Measurements from ENCODE around the gene ZNF683.
"Not testable (repeated sequence)": the region's sequence is repeated elsewhere in the genome, so short reads cannot be mapped to it uniquely, and the experiment has no call there.

The ZNF683 gene

DNA sequence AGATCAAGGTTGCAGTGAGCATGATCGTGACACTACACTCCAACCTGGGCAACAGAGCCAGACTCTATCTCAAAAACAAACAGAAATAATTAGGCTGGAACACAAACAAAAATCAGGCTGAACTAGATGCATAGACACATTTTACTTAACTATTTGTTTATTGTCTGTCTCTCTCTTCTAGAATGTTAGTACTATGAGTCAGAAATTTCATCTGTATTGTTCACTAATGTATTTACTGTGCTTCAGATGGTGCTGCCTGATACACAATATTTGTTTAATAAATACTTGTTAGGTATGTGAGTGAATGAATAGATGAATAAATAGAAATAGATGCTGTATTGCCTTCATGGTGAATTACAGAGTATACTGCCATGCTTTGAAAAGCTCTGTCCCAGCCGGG, 32.1 kb upstream of the ZNF683 start:
- Histone ChIP-seq H3K36me3 (ENCODE audit: control insufficient read depth, insufficient read depth, low read length) (no peaks in the 10 kb centered on the region), H3K4me3 (ENCODE audit: low read length) (no peak overlapping the region), H3K4me1 (ENCODE audit: control insufficient read depth, insufficient read depth, low read length) (no peaks in the 10 kb centered on the region), H3K9ac (ENCODE audit: low read length) (no peak overlapping the region), H3K27me3 (ENCODE audit: control insufficient read depth, insufficient read depth, low read length) (peaks cover 5% of the 10 kb centered on the region), H3K27ac (ENCODE audit: low read depth, low read length) (no peak overlapping the region)

DNA sequence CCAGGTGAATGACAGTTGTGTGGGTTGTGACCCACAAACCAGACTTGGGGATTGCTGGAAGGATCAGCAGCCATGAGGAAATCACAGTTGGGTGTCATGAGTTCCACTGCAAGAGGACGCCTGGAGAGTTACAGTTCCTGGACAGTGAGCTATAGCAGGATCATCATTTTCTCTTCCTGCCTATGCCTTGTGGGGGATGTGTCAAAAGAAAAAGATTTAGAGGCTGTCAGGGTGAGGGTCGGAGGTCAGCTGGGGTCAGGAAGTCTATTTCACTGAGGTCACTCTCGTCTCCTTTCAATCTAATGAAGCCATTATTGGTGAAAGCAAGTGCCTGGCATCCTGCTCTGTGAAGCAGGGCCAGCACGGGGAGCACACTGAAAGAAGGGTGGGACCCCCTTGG, 31.1 kb upstream of the ZNF683 start:
- Histone ChIP-seq H3K4me1 (ENCODE audit: control insufficient read depth, insufficient read depth, low read length) (no peaks in the 10 kb centered on the region), H3K36me3 (ENCODE audit: control insufficient read depth, insufficient read depth, low read length) (no peaks in the 10 kb centered on the region), H3K9ac (ENCODE audit: low read length) (no peak overlapping the region), H3K27ac (ENCODE audit: low read depth, low read length) (no peak overlapping the region), H3K4me3 (ENCODE audit: low read length) (no peak overlapping the region), H3K27me3 (ENCODE audit: control insufficient read depth, insufficient read depth, low read length) (no peaks in the 10 kb centered on the region)

- Histone ChIP-seq H3K9ac (ENCODE audit: low read length) (no peak overlapping the region), H3K27ac (ENCODE audit: low read depth, low read length) (no peak overlapping the region), H3K36me3 (ENCODE audit: control insufficient read depth, insufficient read depth, low read length) (no peaks in the 10 kb centered on the region), H3K4me1 (ENCODE audit: control insufficient read depth, insufficient read depth, low read length) (no peaks in the 10 kb centered on the region), H3K4me3 (ENCODE audit: low read length) (no peak overlapping the region), H3K27me3 (ENCODE audit: control insufficient read depth, insufficient read depth, low read length) (no peaks in the 10 kb centered on the region)
Observed at GRCh38 chr1:26401891-26402290, 29.3 kb upstream of the ZNF683 start.

- no peaks in the 10 kb centered on the region for H3K36me3 ChIP-seq (ENCODE audit: control insufficient read depth, insufficient read depth, low read length)
- no peaks in the 10 kb centered on the region for H3K27me3 ChIP-seq (ENCODE audit: control insufficient read depth, insufficient read depth, low read length)
- no peaks in the 10 kb centered on the region for H3K4me1 ChIP-seq (ENCODE audit: control insufficient read depth, insufficient read depth, low read length)
- H3K9ac ChIP-seq (ENCODE audit: low read length) = no peak overlapping the region
- no peak overlapping the region for H3K4me3 ChIP-seq (ENCODE audit: low read length)
- H3K27ac ChIP-seq (ENCODE audit: low read depth, low read length) = no peak overlapping the region
Observed at GRCh38 chr1:26399034-26399433, 26.5 kb upstream of the ZNF683 start.

DNA sequence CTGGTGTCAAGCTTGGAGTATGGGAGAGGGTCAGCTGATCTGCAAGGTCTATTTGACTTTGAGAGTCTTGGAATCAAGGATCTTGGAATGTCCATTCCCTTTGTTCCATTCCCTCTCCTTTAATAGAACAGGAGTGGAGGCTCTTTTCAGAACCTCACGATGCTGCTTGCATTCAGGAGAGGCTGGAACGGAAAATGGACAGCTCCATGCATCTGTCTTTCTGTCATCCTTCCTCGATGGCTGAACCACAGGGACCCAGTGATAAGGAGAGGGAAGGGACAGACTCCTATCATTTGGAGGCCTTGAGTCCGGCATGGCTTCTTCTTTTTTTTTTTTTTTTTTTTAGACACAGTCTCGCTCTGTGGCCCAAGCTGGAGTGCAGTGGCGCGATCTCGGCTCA, 23.2 kb upstream of the ZNF683 start:
- no peak overlapping the region for H3K27ac ChIP-seq (ENCODE audit: low read depth, low read length)
- no peaks in the 10 kb centered on the region for H3K27me3 ChIP-seq (ENCODE audit: control insufficient read depth, insufficient read depth, low read length)
- no peak overlapping the region for H3K9ac ChIP-seq (ENCODE audit: low read length)
- H3K4me1 ChIP-seq (ENCODE audit: control insufficient read depth, insufficient read depth, low read length) = no peaks in the 10 kb centered on the region
- H3K36me3 ChIP-seq (ENCODE audit: control insufficient read depth, insufficient read depth, low read length) = no peaks in the 10 kb centered on the region
- H3K4me3 ChIP-seq (ENCODE audit: low read length) = no peak overlapping the region

- Histone ChIP-seq H3K4me1 (ENCODE audit: control insufficient read depth, insufficient read depth, low read length) (no peaks in the 10 kb centered on the region), H3K36me3 (ENCODE audit: control insufficient read depth, insufficient read depth, low read length) (no peaks in the 10 kb centered on the region), H3K4me3 (ENCODE audit: low read length) (no peak overlapping the region), H3K9ac (ENCODE audit: low read length) (no peak overlapping the region), H3K27ac (ENCODE audit: low read depth, low read length) (no peak overlapping the region), H3K27me3 (ENCODE audit: control insufficient read depth, insufficient read depth, low read length) (no peaks in the 10 kb centered on the region)
Observed at GRCh38 chr1:26391450-26391849, 18.9 kb upstream of the ZNF683 start.

- no peaks in the 10 kb centered on the region for H3K4me1 ChIP-seq (ENCODE audit: control insufficient read depth, insufficient read depth, low read length)
- H3K27ac ChIP-seq (ENCODE audit: low read depth, low read length) = no peak overlapping the region
- H3K27me3 ChIP-seq (ENCODE audit: control insufficient read depth, insufficient read depth, low read length) = no peaks in the 10 kb centered on the region
- H3K4me3 ChIP-seq (ENCODE audit: low read length) = no peak overlapping the region
- H3K36me3 ChIP-seq (ENCODE audit: control insufficient read depth, insufficient read depth, low read length) = no peaks in the 10 kb centered on the region
- no peak overlapping the region for H3K9ac ChIP-seq (ENCODE audit: low read length)
Observed at GRCh38 chr1:26389604-26390247, 17.2 kb upstream of the ZNF683 start.

GRCh38 chr1:26388791-26389445, 16.4 kb upstream of the ZNF683 start:
- Histone ChIP-seq H3K9ac (ENCODE audit: low read length) (no peak overlapping the region), H3K4me1 (ENCODE audit: control insufficient read depth, insufficient read depth, low read length) (no peaks in the 10 kb centered on the region), H3K27ac (ENCODE audit: low read depth, low read length) (no peak overlapping the region), H3K4me3 (ENCODE audit: low read length) (no peak overlapping the region), H3K36me3 (ENCODE audit: control insufficient read depth, insufficient read depth, low read length) (no peaks in the 10 kb centered on the region), H3K27me3 (ENCODE audit: control insufficient read depth, insufficient read depth, low read length) (no peaks in the 10 kb centered on the region)

DNA sequence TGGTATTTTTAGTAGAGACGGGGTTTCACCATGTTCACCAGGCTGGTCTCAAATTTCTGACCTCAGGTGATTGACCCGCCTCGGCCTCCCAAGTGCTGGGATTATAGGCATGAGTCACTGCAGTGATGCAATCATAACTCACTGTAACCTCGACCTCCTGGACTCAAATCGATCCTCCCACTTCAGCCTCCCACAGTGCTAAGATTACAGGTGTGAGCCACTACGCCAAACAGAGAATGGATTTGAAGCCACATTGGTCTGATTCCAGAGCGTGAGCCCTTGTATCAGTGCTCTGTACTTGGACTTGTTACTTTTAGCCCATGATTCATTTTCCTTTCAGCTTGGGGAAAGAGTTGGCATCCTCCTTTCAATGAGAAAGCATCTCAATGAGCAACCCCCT, 14.9 kb upstream of the ZNF683 start:
- no peak overlapping the region for H3K9ac ChIP-seq (ENCODE audit: low read length)
- no peak overlapping the region for H3K27ac ChIP-seq (ENCODE audit: low read depth, low read length)
- H3K4me3 ChIP-seq (ENCODE audit: low read length) = no peak overlapping the region
- H3K36me3 ChIP-seq (ENCODE audit: control insufficient read depth, insufficient read depth, low read length) = no peaks in the 10 kb centered on the region
- H3K27me3 ChIP-seq (ENCODE audit: control insufficient read depth, insufficient read depth, low read length) = no peaks in the 10 kb centered on the region
- no peaks in the 10 kb centered on the region for H3K4me1 ChIP-seq (ENCODE audit: control insufficient read depth, insufficient read depth, low read length)

DNA sequence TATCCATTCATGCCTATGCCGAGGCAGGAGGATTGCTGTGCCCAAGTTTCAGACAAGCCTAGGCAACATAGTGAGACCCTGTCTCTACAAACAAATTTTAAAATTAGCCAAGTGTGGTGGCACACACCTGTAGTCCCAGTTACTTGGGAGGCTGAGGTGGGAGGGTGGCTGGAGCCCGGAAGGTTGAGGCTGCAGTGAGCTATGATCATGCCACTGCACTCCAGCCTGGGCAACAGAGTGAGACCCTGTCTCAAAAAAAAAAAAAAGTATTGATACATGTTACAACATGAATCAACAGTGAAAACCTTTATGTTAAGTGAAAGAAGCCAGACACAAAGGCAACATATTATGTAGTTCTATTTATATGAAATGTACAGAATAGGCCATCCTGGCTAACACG, 12.5 kb upstream of the ZNF683 start:
- H3K36me3 ChIP-seq (ENCODE audit: control insufficient read depth, insufficient read depth, low read length); H3K4me3 ChIP-seq (ENCODE audit: low read length); H3K27me3 ChIP-seq (ENCODE audit: control insufficient read depth, insufficient read depth, low read length); H3K27ac ChIP-seq (ENCODE audit: low read depth, low read length); H3K9ac ChIP-seq (ENCODE audit: low read length); H3K4me1 ChIP-seq (ENCODE audit: control insufficient read depth, insufficient read depth, low read length): not testable (repeated sequence)

GRCh38 chr1:26384076-26384475, 11.5 kb upstream of the ZNF683 start:
- H3K27me3 ChIP-seq (ENCODE audit: control insufficient read depth, insufficient read depth, low read length) = no peaks in the 10 kb centered on the region
- no peaks in the 10 kb centered on the region for H3K4me1 ChIP-seq (ENCODE audit: control insufficient read depth, insufficient read depth, low read length)
- H3K9ac ChIP-seq (ENCODE audit: low read length) = no peak overlapping the region
- no peak overlapping the region for H3K4me3 ChIP-seq (ENCODE audit: low read length)
- H3K36me3 ChIP-seq (ENCODE audit: control insufficient read depth, insufficient read depth, low read length) = no peaks in the 10 kb centered on the region
- H3K27ac ChIP-seq (ENCODE audit: low read depth, low read length) = no peak overlapping the region

- Histone ChIP-seq H3K36me3 (ENCODE audit: control insufficient read depth, insufficient read depth, low read length) (no peaks in the 10 kb centered on the region), H3K9ac (ENCODE audit: low read length) (no peak overlapping the region), H3K4me1 (ENCODE audit: control insufficient read depth, insufficient read depth, low read length) (no peaks in the 10 kb centered on the region), H3K27me3 (ENCODE audit: control insufficient read depth, insufficient read depth, low read length) (no peaks in the 10 kb centered on the region), H3K4me3 (ENCODE audit: low read length) (no peak overlapping the region), H3K27ac (ENCODE audit: low read depth, low read length) (no peak overlapping the region)
Observed at GRCh38 chr1:26378879-26379251, 6.3 kb upstream of the ZNF683 start.
